HG03103 (cell line): Measurements from ENCODE around the gene VWA8.
"Not testable (repeated sequence)": the region's sequence is repeated elsewhere in the genome, so short reads cannot be mapped to it uniquely, and the experiment has no call there.

Source experiments
- ATAC-seq: cut with Tn5 transposase; IDR thresholded peaks from one replicate; pipeline ENCODE4 v1.9.1; 2021; ENCODE audit warnings: low read depth; ENCODE audit not compliant: unreplicated experiment

The VWA8 gene

DNA sequence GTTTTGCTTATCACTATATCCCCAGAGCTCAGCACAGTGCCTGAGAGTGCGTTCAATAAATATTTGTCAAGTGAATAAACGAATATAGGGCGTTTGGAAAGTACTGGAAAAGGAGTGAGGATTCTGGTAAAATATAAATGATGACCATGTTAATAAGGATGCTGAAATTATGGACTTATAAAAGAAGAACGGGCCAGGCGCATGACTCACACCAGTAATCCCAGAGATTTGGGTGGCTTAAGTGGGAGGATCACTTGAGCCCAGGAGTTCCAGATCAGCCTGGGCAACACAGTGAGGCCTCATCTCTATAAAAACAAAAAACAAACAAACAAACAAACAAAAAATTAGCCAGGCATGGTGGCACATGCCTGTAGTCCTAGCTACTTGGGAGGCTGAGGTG lies 198.1 kb downstream of the VWA8 start:
- no peak for ATAC-seq

DNA sequence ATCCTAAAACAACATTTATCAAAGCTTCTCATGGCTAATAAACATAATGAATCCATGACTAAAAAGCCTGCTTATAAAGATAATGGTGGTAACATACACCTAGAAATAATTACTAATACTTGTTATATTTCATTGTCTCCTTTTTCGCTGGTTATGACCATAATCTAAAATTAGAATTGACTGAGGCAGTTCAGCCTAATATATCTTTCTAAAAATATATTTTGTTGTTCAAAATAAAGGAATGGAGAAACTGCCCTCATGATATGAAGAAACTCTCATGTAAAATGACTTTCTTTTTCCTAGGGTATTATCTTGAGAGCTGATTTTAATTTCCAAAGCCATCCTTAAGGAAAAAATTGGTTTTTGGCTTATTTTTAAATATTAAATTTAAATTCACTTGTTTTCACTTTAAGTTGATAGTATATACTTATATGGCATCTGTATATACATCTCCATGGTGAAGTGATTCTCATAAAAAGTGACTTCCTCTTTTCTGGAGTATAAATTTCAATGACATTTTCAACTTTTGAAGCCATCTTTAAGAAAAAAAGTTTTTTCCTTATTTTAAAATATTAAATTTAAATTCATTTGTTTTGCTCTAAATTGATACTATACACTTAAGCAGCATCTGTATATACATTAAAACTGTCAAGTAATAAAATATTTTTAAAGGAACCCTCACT lies 204.6 kb downstream of the VWA8 start:
- ATAC-seq = no peak

DNA sequence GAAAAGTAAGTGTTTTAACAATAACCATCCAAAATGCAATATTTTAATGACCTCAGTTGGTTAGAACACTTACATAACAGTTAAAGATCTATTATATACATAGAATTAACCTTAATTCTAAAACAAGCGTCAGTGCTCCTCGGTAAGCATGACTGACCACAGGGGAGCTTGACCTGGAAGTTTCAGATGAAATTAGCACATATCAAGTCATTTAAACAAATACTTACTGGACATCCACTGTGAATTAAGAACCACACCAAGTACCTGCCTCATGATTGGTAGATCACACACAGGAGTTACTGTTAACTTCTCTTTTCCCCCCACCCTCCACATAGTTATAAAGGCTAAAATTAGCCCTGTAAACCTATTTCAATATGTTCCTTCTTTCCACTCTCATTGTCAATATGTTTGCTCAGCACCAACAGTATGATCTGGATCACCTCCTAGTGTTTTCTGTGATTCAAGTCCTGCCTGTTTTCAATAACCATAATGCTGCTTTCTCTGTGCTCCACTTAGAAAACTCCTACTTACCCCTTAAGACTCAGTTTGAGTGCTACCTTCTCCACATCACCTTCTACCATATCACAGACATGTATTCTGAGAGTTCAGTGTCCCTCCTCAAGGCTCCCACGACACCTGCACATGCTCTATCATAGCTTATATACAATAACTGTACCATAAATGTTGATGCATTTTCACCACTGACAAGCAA lies 209.0 kb downstream of the VWA8 start:
- ATAC-seq = no peak

DNA sequence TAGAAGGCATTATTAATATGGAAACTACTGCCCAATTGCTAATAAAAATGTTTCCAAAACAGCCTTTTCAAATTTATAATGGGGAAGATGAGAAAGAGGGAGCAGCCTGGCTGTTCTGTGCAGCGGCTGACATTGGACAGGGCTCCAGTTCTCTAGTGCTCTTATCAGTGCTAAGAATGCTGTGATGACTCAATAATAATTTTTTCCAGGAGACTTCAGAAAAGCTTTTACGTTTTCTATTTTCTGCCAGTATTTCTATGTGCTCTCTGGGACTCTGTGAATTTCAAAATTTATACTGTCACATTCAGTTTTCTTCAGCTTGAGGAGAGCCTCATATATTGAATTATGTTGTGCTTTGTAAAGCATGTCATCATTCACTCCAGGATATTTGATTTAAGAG lies 209.6 kb downstream of the VWA8 start:
- no peak for ATAC-seq

DNA sequence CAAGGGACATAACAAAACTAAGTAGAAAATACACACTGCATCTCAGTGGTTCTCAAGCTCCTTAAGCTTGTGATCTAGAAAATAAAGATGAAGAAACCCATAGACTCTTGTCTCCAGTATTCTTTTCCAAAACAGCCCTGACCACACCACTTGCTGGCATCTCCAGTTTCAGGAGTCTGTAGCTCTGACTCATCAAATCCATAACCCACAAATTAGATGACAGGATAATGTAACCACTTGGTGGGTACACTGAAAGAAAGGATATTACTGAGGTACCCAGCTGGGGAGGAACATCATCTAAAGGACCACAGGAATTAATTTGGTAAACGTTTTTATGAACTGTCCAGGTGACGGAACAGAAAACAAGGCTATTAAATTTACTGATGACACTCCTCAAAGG lies 214.7 kb downstream of the VWA8 start:
- ATAC-seq = no peak

DNA sequence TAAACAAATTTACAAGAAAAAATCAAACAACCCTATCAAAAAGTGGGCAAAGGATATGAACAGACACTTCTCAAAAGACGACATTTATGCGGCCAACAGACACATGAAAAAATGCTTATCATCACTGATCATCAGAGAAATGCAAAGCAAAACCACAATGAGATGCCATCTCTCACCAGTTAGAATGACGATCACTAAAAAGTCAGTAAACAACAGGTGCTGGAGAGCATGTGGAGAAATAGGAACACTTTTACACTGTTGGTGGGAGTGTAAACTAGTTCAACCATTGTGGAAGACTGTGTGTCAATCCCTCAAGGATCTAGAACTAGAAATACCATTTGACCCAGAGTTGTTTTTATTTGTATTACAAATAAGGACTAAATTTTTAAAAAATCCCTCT lies 215.4 kb downstream of the VWA8 start:
- not testable (repeated sequence) for ATAC-seq

DNA sequence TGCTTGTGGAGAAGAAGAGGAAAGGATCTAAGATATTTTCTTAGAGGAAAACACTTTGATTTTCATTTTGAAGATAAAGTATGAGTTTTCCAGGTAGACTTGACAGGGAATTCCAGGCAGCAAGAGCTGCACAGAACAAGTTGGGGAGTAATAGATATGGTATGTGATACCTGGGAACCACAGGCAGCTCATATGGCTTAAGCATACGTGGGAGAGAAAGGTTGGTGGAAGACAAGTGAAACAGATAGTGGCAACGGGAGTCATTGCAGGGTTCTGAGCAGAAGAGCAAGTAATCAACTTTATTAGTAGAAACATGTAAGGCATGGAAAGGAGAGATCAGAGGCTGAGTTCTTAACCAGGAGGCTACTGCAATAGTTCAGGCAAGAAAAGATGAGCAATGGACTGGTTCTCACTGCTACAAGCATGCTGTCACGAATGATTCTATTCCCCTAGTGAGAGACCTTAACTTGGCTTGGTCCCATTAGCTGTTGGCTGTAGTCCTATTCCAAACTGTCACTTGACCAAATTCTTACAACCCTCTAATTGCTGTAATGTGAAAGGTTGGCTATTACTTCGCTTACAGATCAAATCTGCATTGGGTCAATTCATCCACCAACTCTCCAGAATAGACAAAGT lies 217.9 kb downstream of the VWA8 start:
- no peak for ATAC-seq

DNA sequence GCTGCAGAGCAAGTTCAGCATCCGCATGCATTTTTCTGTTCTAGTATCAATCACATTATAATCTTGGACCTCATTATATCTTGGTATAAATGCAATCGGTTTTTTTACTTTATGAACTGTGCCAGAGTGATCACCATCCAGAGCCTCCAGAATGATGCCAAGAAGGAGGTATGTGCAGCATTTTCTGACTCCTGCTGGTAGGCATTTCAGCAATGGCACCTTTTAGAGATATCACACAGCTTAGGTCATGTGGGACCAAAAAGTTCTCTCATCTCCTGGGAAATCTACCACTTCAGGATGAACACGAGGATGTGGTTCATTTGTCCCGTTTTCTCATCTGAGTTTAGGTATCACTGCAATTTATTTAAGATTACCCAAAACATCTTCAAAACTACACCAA lies 220.4 kb downstream of the VWA8 start:
- ATAC-seq = no peak

DNA sequence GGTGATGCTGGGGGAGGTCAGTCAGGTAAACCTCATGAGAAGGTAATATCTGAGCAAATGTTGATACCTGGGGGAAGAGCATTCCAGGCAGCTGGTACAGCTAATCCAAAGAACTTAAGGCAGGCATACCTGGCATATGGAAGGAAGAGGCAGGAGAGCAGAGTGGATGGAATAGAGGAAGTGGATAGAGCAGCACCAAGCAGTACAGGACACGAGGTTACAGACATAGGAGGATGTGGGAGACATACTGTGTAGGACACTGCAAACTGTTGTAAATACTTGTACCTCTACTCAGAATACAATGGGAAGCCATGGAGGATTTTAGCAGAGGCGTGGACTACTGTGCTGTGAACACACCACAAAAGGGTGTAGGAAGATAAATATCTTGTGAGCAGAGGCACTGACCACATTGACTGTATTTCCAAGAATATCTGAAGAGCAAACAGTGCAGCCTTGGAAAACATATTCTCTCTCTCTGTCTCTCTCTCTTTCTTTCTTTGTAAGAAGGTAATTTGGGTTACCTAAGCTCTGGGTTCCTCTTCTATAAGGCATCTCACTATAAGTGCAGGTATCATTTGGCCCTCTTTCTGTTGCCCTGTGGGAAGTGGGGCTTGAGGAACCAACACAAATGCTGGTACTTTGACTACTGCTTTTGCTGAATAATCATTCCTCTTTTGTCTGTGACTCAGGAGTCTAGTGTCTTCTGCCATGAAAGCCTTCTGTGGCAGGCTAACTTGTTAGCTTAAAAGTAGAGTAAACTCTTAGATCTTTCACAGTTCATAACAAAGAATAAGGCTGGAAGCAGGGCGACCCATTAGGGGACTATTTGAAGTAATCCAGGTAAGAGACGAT lies 238.0 kb downstream of the VWA8 start:
- no peak for ATAC-seq

DNA sequence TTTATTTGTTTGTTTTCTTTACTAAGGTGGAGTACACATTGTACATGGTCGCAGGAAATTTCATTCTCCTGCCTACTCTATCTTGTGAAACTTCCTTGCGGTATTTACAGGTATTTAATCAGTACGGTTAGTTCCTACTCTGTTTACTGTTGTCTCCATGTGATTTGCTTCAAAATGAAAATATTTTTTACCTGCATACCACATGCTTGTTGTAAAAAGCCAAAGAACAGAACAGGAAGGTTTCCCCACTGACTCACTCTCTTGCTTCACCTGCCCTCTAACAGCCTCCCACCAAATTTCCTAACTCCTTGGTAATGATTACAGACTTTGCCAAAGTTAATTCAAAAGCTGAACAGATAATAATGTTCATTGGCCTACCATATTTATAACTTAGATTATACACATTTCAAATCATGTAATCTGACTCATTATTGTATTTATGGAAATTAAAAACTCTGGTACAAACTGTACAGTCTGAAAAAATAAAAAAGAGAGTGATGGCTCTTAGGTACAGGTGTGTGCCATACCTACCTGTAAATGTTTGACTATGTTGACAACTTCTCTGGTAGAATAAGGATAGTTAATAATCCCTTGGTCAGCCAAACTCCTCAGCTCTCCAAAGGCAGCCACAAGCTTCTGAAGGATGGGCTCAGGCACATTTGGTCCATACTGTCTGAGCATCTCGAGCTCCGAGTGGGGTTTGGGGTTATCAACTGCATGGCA lies 239.9 kb downstream of the VWA8 start:
- no peak for ATAC-seq

DNA sequence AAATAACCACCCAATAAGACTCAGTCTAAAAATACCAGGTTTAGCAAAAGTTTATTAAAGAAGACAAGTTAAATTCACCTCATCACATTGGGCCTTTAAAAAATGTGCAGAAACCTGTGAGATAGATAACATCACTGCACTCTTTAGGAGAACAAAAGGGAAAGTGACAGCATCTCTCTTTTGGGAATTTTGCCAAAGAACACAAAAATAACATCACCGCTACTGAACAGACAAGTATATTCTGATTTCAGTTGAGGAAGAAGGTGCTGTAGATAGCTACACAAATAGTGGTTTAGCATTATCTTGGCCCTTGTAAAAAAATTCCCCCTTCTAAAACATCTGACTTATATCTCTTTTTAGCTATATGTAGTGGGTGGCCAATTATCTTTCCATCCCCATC lies 244.7 kb downstream of the VWA8 start:
- no peak for ATAC-seq

DNA sequence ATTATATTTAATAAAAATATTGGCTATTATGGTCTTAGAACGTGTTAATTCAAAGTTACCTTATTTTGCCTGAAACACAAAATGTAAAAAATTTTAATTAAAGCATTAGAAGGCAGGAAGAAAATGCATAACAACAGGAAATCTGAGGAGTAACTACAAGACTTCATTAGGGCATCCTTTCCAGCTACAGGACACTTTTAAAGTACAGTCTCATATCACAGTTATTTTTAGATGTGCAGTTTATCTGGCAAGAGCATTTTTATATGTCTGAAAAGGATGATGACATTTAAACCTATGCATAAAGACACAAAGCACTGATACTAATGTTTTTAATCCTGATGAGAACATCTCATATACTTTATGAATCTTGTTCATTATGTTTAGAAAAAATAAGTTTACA lies 247.5 kb downstream of the VWA8 start:
- ATAC-seq = no peak

DNA sequence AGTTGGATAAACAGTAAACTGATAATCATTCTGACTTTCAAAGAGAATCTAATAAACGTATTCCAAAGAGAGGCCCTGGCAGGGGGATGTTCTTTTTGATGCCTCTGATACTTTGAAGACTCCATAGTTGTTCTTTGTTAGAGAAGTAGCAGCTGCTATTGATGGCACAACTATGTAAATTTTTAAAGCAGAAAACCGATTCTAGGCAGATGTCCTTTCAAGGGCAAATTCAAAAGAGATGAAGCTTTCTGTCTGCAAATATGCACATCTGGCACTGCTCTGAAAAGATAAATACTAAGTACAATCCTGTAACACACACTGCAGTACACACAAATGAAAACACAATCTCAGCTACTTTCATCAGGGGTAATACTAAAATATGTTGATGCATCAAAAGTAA lies 250.1 kb downstream of the VWA8 start:
- no peak for ATAC-seq

DNA sequence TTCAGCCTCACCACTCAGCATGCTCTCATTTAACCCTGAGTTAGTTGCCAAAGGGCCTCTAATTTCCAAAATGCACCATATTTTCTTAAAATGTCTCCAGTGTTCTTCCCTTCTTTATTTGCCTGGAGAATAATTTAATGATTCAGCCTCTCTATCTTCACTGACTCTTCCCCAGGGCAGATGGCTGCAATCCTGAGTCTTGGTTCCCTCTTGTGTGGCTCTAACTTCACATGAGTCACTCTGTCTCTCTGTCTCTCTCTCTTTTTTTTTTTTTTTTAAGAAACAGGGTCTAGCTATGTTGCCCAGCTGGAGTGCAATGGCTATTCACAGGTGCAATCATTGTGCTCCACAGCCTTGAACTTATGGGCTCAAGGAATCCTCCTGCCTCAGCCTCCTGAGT lies 251.4 kb downstream of the VWA8 start:
- ATAC-seq = no peak

DNA sequence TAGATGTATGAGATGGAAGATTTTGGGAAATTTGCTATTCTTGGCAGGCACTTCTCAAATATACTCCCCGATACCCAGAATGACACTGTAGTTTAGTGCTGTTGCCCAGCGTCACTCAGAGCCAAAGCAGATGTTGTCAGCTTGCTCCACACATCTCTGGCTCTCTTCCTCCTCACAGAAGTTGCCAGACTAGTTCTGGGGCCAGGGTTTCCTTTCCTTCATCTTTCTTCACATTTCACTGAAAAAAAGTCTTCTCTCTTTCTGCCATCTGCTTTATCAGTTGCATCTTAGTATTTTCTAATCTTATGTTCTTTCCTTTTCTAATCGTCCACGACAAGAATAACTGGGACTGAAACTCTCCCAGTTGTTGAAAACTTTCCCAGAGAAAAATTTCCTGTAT lies 252.2 kb downstream of the VWA8 start:
- no peak for ATAC-seq

DNA sequence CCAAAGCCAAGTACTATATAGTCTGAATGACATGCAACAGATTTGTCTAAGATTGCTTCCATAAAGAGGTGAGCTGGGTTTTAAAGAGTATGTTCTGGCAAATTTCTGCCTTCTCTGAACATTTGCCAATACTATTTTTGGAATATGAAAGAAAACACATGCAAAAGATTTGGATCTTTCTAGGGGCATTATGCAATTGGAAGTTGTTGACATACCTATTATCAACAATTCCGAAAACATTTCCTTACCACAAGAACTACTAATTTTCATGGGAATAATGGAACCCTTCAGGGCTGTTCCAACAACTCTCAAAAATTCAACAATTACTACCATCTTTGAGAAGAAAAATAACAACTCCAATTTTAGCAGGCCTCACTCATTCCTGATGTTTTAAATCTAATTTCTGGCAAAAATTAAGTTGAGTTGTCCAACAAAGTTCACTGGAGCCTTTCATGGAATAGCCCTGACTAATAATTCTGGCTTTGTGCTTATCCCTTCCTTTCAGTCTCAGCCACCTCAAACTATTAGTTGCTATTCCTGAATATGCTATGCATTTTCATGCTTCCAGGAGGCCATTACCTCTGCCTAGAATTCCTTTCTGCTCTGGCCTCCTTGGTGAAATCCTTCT lies 253.6 kb downstream of the VWA8 start:
- no peak for ATAC-seq

DNA sequence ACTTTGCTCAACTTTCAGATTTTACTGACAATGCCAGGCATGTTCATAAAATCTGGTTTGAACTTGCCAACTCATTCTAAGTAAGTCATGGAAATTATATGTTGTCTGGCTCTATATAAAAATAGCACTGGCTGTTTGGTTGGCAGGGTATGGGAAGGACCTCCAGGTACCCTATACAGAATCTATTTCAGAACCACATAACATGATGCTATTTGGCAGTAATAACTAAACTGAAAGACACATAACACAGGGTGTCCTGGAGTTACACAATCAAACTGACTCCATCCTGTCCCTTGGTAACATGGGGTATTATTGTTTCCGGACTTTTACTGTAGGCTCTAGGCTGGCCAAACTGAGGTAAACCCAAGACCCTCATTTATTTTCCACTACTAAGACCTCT lies 254.8 kb downstream of the VWA8 start:
- ATAC-seq = no peak

DNA sequence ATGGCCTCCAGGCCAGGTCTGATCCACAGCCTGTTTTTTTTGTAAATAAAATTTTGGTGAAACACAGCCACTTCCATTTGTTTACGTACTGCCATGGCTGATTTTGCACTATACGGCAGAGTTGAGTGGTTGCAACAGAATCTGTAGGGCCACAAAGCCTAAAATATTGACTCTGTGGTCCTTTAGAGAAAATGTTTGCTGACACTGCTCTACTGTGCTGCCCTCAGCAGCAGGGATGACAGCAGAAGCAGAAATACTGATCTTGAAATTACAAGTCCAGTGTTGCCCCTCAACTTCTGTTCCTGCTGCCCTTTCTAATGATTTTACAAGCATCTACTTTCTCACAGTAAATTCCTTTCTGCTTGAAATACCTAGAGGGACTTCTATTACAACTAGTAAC lies 258.4 kb downstream of the VWA8 start:
- ATAC-seq = no peak

DNA sequence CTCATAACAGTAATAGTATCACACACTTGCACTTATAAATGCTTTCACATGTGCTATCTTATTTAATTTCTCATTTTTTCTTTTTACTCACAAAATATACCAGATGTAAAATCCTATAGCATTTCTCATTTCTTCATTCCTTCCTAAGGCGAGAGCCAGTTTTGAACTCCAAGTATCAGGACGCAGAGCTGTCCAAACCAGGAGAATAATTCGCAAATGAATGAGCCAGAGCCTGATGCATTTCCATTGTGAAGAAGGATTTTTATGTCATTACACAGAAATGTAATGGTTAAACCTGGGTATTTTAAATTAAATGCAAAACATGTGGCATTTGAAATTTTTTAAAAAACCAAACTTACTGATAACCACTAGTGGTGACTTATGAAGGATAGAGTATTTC lies 259.2 kb downstream of the VWA8 start:
- ATAC-seq = no peak

DNA sequence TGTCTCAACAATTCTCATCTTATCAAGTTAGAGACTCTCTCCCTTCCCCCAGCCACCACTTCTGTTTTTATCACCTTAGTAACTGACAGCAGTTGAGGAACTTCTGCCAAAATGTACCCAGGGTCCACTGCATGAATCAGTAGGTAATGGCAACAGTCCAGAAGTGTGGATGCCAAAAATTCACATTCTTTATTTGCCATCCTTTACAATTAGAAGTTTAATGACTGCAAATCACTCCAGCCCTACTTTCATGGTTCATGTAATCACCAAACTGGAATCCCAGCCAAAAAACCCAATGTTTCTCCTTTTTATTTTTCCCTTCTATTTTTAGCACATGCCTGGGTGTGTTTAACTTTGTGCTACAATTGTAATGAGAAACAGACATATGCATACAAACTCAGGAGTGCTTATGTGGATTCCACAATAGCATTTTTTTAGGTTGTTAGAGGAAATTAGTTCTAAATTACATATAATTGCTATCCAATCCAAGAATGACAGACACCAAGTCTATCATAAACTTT lies 260.1 kb downstream of the VWA8 start:
- no peak for ATAC-seq
